Parathyroid adenoma (tissue), 2 donors: ENCODE results near the gene FAM83E.
A peak's percentile ranks its signal among the peaks of the same experiment; 100 is the strongest.

ENCODE experiments used
- H2AFZ ChIP-seq: fragments of 300-600 bp; sonication (generic); one replicate; pipeline ENCODE4 v1.7.0; 2017; ENCODE audit warnings: antibody characterized with exemption, mild to moderate bottlenecking
- H3K27ac ChIP-seq: fragments of 300-600 bp; sonication (generic); one replicate; pipeline ENCODE4 v1.7.0; 2017
- H3K27me3 ChIP-seq: fragments of 300-600 bp; sonication (generic); one replicate; pipeline ENCODE4 v1.7.0; 2017; ENCODE audit warnings: low read length; ENCODE audit not compliant: control insufficient read depth, insufficient read depth
- H3K36me3 ChIP-seq: fragments of 300-600 bp; sonication (generic); one replicate; pipeline ENCODE4 v1.7.0; 2017; ENCODE audit warnings: low read length; ENCODE audit not compliant: control insufficient read depth, insufficient read depth
- H3K4me1 ChIP-seq: fragments of 300-600 bp; sonication (generic); one replicate; pipeline ENCODE4 v1.7.0; 2017; ENCODE audit warnings: control low read depth
- H3K4me2 ChIP-seq: fragments of 300-600 bp; sonication (generic); one replicate; pipeline ENCODE4 v1.7.0; 2017; ENCODE audit warnings: low read length
- H3K4me3 ChIP-seq: fragments of 300-600 bp; sonication (generic); one replicate; pipeline ENCODE4 v1.7.0; 2017; ENCODE audit warnings: low read depth, low read length
- H3K79me2 ChIP-seq: fragments of 300-600 bp; sonication (generic); one replicate; pipeline ENCODE4 v1.7.0; 2017; ENCODE audit warnings: control low read depth
- H3K9ac ChIP-seq: fragments of 300-600 bp; sonication (generic); one replicate; pipeline ENCODE4 v1.7.0; 2017; ENCODE audit warnings: mild to moderate bottlenecking
- H3K9me3 ChIP-seq: fragments of 300-600 bp; sonication (generic); one replicate; pipeline ENCODE4 v1.7.0; 2017; ENCODE audit warnings: low read length; ENCODE audit not compliant: control insufficient read depth
- CTCF ChIP-seq: fragments of 300-600 bp; sonication (generic); IDR thresholded peaks from one replicate; pipeline ENCODE4 v1.7.0; 2017; ENCODE audit warnings: antibody characterized with exemption, mild to moderate bottlenecking
- donor health status: primary hyperparathyroidism.

FAM83E gene

GRCh38 chr19:48623556-48624066, 8.7 kb upstream of the FAM83E start:
- Histone ChIP-seq H3K4me3 (peak overlapping the region; percentile 84), H3K9ac (no peak overlapping the region), H2AFZ (peak overlapping the region; percentile 75), H3K9me3 (no peaks in the 10 kb centered on the region), H3K36me3 (no peaks in the 10 kb centered on the region), H3K4me2 (peak overlapping the region; percentile 96), H3K27me3 (no peaks in the 10 kb centered on the region), H3K27ac (peak overlapping the region; percentile 78), H3K4me1 (peaks cover 7% of the 10 kb centered on the region), H3K79me2 (peaks cover under 1% of the 10 kb centered on the region)
- TF ChIP-seq CTCF, result no peak

GRCh38 chr19:48619692-48620585, 5.1 kb upstream of the FAM83E start:
- Histone ChIP-seq H3K27me3 (no peaks in the 10 kb centered on the region), H3K9me3 (no peaks in the 10 kb centered on the region), H3K4me3 (peak overlapping the region; percentile 92), H3K36me3 (no peaks in the 10 kb centered on the region), H3K27ac (peak overlapping the region; percentile 94), H3K9ac (peak overlapping the region; percentile 56), H3K79me2 (peaks cover 4% of the 10 kb centered on the region), H3K4me1 (peaks cover 23% of the 10 kb centered on the region), H2AFZ (peak overlapping the region; percentile 85), H3K4me2 (peak overlapping the region; percentile 97)
- no peak for TF ChIP-seq CTCF

GRCh38 chr19:48618916-48619691, 4.2 kb upstream of the FAM83E start, which contains the start of the genes RPL18 and SPHK2:
Gene RPL18 (minus strand): TSS chr19:48619178. CDS start chr19:48619143, 35 bp downstream.
Gene SPHK2 (plus strand): TSS chr19:48619506. CDS start chr19:48620515, 1,009 bp downstream.
- Histone ChIP-seq H3K27ac (peak within 1 kb of the TSS; percentile 94), H2AFZ (peak within 1 kb of the TSS; percentile 85), H3K4me1 (peaks cover 23% of the 10 kb centered on the region), H3K27me3 (no peaks in the 10 kb centered on the region), H3K9ac (peak within 1 kb of the TSS; percentile 96), H3K4me2 (peak within 1 kb of the TSS; percentile 97), H3K9me3 (no peaks in the 10 kb centered on the region), H3K36me3 (no peaks in the 10 kb centered on the region), H3K79me2 (peaks cover 4% of the 10 kb centered on the region), H3K4me3 (peak within 1 kb of the TSS; percentile 92)
- peak; percentile 10 for TF ChIP-seq CTCF

GRCh38 chr19:48618278-48618915, 3.5 kb upstream of the FAM83E start:
- H3K9ac ChIP-seq, result peak overlapping the region; percentile 96
- peak overlapping the region; percentile 60 for H3K27ac ChIP-seq
- TF ChIP-seq CTCF, result no peak
- no peaks in the 10 kb centered on the region for H3K9me3 ChIP-seq
- H3K79me2 ChIP-seq, result peaks cover 4% of the 10 kb centered on the region
- peak overlapping the region; percentile 92 for H3K4me3 ChIP-seq
- H3K4me2 ChIP-seq, result peak overlapping the region; percentile 79
- peaks cover 19% of the 10 kb centered on the region for H3K4me1 ChIP-seq
- no peaks in the 10 kb centered on the region for H3K27me3 ChIP-seq
- no peaks in the 10 kb centered on the region for H3K36me3 ChIP-seq
- H2AFZ ChIP-seq, result peak overlapping the region; percentile 69
